ENCODE data around the gene MYG1. TPM values are rescaled to one million over a fixed set of nuclear protein-coding genes. Genes with fewer than 3 reads are reported as not detected.

The MYG1 gene
- total and polyA plus RNA-seq, 2 of the 13 experiments (the other 11 are each of a cell fraction or from before 2014, with no cell fraction given): 38.6 to 58.0 TPM

- peak; percentile 97 for TF ChIP-seq GABPA (IDR thresholded peaks at IDR 0.05; ENCODE audit: low read depth, low read length)
- TF ChIP-seq GABPA (CRISPR knock-in tag; IDR thresholded peaks at IDR 0.05; ENCODE audit: low read depth): peak; percentile 99
- peak; percentile 99 for TF ChIP-seq AGO2 (optimal IDR thresholded peaks at IDR 0.05; ENCODE audit: low read depth, low read length)
- TF ChIP-seq FUBP1 (CRISPR knock-in tag; IDR thresholded peaks at IDR 0.05; ENCODE audit: borderline replicate concordance): no peak
- no peak for TF ChIP-seq ADNP (CRISPR knock-in tag; IDR thresholded peaks at IDR 0.05)
- TF ChIP-seq ZNF609 (CRISPR knock-in tag; IDR thresholded peaks at IDR 0.05; ENCODE audit: borderline replicate concordance): 0 out of 2 replicates have a peak, but pooled peaks have one; percentile 45
- TF ChIP-seq CCAR2 (optimal IDR thresholded peaks at IDR 0.05; ENCODE audit: low read depth, low read length): no peak
- peak; percentile 87; the same call in 1 of the 2 replicates for TF ChIP-seq IRX3 (CRISPR knock-in tag; IDR thresholded peaks at IDR 0.05; ENCODE audit: borderline replicate concordance, low read depth)
- TF ChIP-seq XRCC5 (optimal IDR thresholded peaks at IDR 0.05; ENCODE audit: low read length): peak; percentile 27
- TF ChIP-seq ATRX (CRISPR knock-in tag; IDR thresholded peaks at IDR 0.05; ENCODE audit: borderline replicate concordance): no peak
- TF ChIP-seq CENPT (CRISPR knock-in tag; IDR thresholded peaks at IDR 0.05; ENCODE audit: low read depth): no peak
- TF ChIP-seq FOXC1 (CRISPR knock-in tag; IDR thresholded peaks at IDR 0.05; ENCODE audit: borderline replicate concordance): peak; percentile 70; the same call in 1 of the 2 replicates
- TF ChIP-seq PHF5A (CRISPR knock-in tag; IDR thresholded peaks at IDR 0.05; ENCODE audit: low read depth, unreplicated experiment): peak; percentile 69
- TF ChIP-seq POLR2AphosphoS5 (IDR thresholded peaks at IDR 0.05; ENCODE audit: low read depth, low read length): peak; percentile 69
- peak; percentile 93; the same call in 1 of the 2 replicates for TF ChIP-seq ZMAT3 (CRISPR knock-in tag; conservative IDR thresholded peaks at IDR 0.05)
- peak; percentile 60; the same call in 1 of the 2 replicates for TF ChIP-seq JUN (CRISPR knock-in tag; IDR thresholded peaks at IDR 0.05)
- no peak for TF ChIP-seq NFE2 (CRISPR knock-in tag; IDR thresholded peaks at IDR 0.05)
- peak; percentile 98 for TF ChIP-seq U2AF2 (IDR thresholded peaks at IDR 0.05; ENCODE audit: low read depth, low read length)
- TF ChIP-seq PITX1 (CRISPR knock-in tag; IDR thresholded peaks at IDR 0.05): peak; percentile 76
- no peak for TF ChIP-seq ZUFSP (CRISPR knock-in tag; IDR thresholded peaks at IDR 0.05; ENCODE audit: borderline replicate concordance)
- TF ChIP-seq MEIS1 (CRISPR knock-in tag; IDR thresholded peaks at IDR 0.05; ENCODE audit: borderline replicate concordance): no peak
These were observed at the start of gene MYG1 (continued) for GRCh38 chr12:53299454-53300180.

Data from HepG2 (cell line).